Measurements from ENCODE around the gene RUSC1. TPM values are rescaled to one million over a fixed set of nuclear protein-coding genes. Genes with fewer than 3 reads are reported as not detected.

Gene RUSC1
- total RNA-seq (ENCODE audit: unreplicated experiment): 67.1 TPM
- long read RNA-seq, transcript RUSC1-214 (8 exons, 1,700 nt): major isoform, 10 of 59 reads
- long read RNA-seq, transcript RUSC1-203 (9 exons, 1,968 nt): major isoform, 10 of 59 reads
- long read RNA-seq, partial matches to known transcripts: 9 of 59 reads
- long read RNA-seq, other reads (novel, unspliced or antisense): 21 of 59 reads

- Mint-ChIP-seq H3K27ac (ENCODE audit: unreplicated experiment) (peak within 1 kb of the TSS; percentile 82), H3K4me3 (ENCODE audit: unreplicated experiment) (peak within 1 kb of the TSS; percentile 88), H3K36me3 (ENCODE audit: low read depth, unreplicated experiment) (peaks cover 29% of the 10 kb centered on the region), H3K27me3 (ENCODE audit: unreplicated experiment) (peaks cover 7% of the 10 kb centered on the region), H3K4me1 (ENCODE audit: unreplicated experiment) (peaks cover 46% of the 10 kb centered on the region), H3K9me3 (ENCODE audit: unreplicated experiment) (no peaks in the 10 kb centered on the region)
- TF ChIP-seq, protein P1, sequence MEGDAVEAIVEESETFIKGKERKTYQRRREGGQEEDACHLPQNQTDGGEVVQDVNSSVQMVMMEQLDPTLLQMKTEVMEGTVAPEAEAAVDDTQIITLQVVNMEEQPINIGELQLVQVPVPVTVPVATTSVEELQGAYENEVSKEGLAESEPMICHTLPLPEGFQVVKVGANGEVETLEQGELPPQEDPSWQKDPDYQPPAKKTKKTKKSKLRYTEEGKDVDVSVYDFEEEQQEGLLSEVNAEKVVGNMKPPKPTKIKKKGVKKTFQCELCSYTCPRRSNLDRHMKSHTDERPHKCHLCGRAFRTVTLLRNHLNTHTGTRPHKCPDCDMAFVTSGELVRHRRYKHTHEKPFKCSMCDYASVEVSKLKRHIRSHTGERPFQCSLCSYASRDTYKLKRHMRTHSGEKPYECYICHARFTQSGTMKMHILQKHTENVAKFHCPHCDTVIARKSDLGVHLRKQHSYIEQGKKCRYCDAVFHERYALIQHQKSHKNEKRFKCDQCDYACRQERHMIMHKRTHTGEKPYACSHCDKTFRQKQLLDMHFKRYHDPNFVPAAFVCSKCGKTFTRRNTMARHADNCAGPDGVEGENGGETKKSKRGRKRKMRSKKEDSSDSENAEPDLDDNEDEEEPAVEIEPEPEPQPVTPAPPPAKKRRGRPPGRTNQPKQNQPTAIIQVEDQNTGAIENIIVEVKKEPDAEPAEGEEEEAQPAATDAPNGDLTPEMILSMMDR (IDR thresholded peaks at IDR 0.05; ENCODE audit: unreplicated experiment): no peak
- peak; percentile 63 for DNase-seq (ENCODE audit: low spot score)
Observed at GRCh38 chr1:155320661-155321617, at the start of gene RUSC1. RUSC1 (plus strand) TSS chr1:155320894; CDS start chr1:155321774, 880 bp downstream.

DNA sequence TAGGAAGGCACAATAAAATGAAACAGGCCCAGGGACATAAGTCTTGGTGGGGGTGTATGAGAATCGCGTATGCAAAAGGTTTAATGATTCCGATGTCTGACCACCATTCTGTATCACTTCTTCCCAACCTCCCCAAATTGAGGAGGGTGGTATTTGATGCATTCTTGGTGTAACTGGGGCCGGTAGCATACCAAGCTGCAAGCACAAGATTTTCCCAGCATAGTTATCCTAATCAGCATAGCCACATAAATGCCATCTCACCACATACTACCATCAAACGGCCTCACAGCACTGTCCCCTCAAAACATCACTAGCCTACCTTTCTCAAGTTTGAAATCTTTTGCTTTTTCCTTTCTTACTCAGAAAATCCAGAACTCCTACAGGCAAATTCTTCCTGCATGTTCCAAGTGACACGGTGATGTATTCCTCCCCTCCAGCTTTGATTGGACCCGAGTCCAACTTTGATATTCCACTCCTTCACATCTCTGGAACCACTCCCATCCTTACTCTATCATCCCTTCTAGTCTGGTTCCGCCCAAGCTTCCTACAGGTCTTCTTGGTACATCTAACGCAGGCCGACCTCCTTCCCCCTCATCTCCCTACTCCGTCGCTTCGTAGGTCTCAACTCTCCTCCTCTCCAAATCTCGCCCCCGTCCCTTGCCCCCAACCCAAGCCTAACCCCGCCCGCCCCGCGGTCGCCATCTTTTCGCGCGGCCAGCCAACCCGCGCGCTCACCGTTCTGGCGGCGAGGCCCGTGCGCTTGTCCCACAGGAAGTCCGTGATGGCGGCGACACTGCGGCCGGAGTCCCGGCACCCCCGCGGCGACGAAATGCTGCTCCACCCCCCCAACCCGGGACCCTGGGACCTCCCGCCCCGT lies 48.0 kb upstream of the RUSC1 start:
- Mint-ChIP-seq H3K36me3 (ENCODE audit: low read depth, unreplicated experiment) (peaks cover 35% of the 10 kb centered on the region), H3K9me3 (ENCODE audit: unreplicated experiment) (no peaks in the 10 kb centered on the region)
- DNase-seq (ENCODE audit: low spot score): peak; percentile 57

GRCh38 chr1:155273343-155274245 lies 47.1 kb upstream of the RUSC1 start, which contains the start of gene CLK2:
CLK2 (minus strand) TSS chr1:155273504; CDS start chr1:155270977, 2,527 bp downstream.
- peak within 1 kb of the TSS; percentile 100 for H3K4me3 Mint-ChIP-seq (ENCODE audit: unreplicated experiment)
- H3K4me1 Mint-ChIP-seq (ENCODE audit: unreplicated experiment): peaks cover 23% of the 10 kb centered on the region
- TF ChIP-seq, protein P1 (IDR thresholded peaks at IDR 0.05; ENCODE audit: unreplicated experiment): no peak
- H3K36me3 Mint-ChIP-seq (ENCODE audit: low read depth, unreplicated experiment): peaks cover 28% of the 10 kb centered on the region
- peak; percentile 90 for DNase-seq (ENCODE audit: low spot score)
- H3K9me3 Mint-ChIP-seq (ENCODE audit: unreplicated experiment): no peaks in the 10 kb centered on the region
- H3K27ac Mint-ChIP-seq (ENCODE audit: unreplicated experiment): peak within 1 kb of the TSS; percentile 93
- peaks cover 5% of the 10 kb centered on the region for H3K27me3 Mint-ChIP-seq (ENCODE audit: unreplicated experiment)

More for the DNA sequence above, 48.0 kb upstream of the RUSC1 start:
- Mint-ChIP-seq H3K4me1 (ENCODE audit: unreplicated experiment) (peaks cover 20% of the 10 kb centered on the region), H3K27me3 (ENCODE audit: unreplicated experiment) (peaks cover 3% of the 10 kb centered on the region), H3K27ac (ENCODE audit: unreplicated experiment) (peak overlapping the region; percentile 93), H3K4me3 (ENCODE audit: unreplicated experiment) (peak overlapping the region; percentile 100)
- TF ChIP-seq, protein P1 (IDR thresholded peaks at IDR 0.05; ENCODE audit: unreplicated experiment): no peak

DNA sequence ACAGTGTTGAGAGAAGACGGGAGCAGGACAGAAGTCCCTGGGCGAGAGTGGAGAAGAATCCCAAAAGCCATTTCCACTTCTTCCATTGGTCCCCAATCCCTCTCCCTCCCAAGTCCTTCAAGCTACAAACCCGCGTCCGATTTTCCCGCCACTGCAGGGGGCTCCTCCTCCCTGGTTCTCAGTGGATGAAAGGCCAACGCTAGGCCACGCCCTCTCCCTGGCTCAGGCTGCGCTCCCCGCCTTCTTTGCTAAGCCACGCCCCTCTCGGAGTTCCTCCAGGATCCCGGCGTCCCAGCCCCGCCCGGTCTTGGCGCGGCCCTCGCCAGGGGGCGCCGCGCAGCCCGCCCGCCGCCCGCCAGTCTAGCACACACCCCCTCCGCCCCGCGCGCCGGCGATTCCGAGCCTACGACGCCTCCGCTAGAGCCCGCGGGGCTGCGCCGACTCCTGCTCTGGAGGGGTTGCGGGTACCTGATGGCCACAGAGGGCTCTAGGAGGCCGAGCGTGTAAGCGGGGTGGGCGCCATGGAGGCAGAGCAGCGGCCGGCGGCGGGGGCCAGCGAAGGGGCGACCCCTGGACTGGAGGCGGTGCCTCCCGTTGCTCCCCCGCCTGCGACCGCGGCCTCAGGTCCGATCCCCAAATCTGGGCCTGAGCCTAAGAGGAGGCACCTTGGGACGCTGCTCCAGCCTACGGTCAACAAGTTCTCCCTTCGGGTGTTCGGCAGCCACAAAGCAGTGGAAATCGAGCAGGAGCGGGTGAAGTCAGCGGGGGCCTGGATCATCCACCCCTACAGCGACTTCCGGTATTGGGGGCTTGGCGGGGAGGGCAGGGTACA lies 43.4 kb upstream of the RUSC1 start, which contains the start of gene HCN3:
TSS of gene HCN3 (plus strand) at position 394 of the 832 bp plus-strand sequence. CDS start at position 522, 128 bp downstream.
- no peaks in the 10 kb centered on the region for H3K9me3 Mint-ChIP-seq (ENCODE audit: unreplicated experiment)
- H3K27me3 Mint-ChIP-seq (ENCODE audit: unreplicated experiment): peaks cover 13% of the 10 kb centered on the region

More for the DNA sequence above, 43.4 kb upstream of the RUSC1 start, which contains the start of gene HCN3:
- Mint-ChIP-seq H3K4me3 (ENCODE audit: unreplicated experiment) (peak within 1 kb of the TSS; percentile 86), H3K36me3 (ENCODE audit: low read depth, unreplicated experiment) (peaks cover 13% of the 10 kb centered on the region), H3K4me1 (ENCODE audit: unreplicated experiment) (peaks cover 32% of the 10 kb centered on the region), H3K27ac (ENCODE audit: unreplicated experiment) (peak within 1 kb of the TSS; percentile 55)
- peak; percentile 99 for DNase-seq (ENCODE audit: low spot score)
- TF ChIP-seq, protein P1 (IDR thresholded peaks at IDR 0.05; ENCODE audit: unreplicated experiment): peak; percentile 73
